Keratinocyte (primary cell): ENCODE measurements around the gene RBBP5.

Experiments
- CTCF ChIP-seq, 3 experiments: IDR thresholded peaks in 1 of 3; conservative IDR thresholded peaks in 1 of 3; optimal IDR thresholded peaks in 1 of 3; 2 replicates in 2 of 3; 3 replicates in 1 of 3; pipeline versions ENCODE3 to v1.5.1; 2011; ENCODE audit warnings: low read length in 3 of 3, mild to moderate bottlenecking in 3 of 3, moderate library complexity in 2 of 3, control low read depth in 1 of 3, inconsistent platforms in 1 of 3; ENCODE audit not compliant: insufficient read depth in 2 of 3; ENCODE audit errors: extremely low read depth in 1 of 3
- EZH2 ChIP-seq: IDR thresholded peaks from one replicate; pipeline ENCODE4 v1.6.1; 2012; ENCODE audit warnings: inconsistent platforms, mild to moderate bottlenecking, low read length, moderate library complexity

- TF ChIP-seq CTCF (optimal IDR thresholded peaks at IDR 0.05 in 1 of 3, IDR thresholded peaks at IDR 0.05 in 1 of 3, conservative IDR thresholded peaks at IDR 0.05 in 1 of 3; ENCODE audit: extremely low read depth in 1 of 3, insufficient read depth in 2 of 3, low read length in 3 of 3) (no peak), EZH2 (no peak)
Observed at GRCh38 chr1:205124726-205125125, 2.9 kb upstream of the RBBP5 start.
